Fibroblast of the aortic adventitia (primary cell): ENCODE measurements around the gene KLF2. TPM values are rescaled to one million over a fixed set of nuclear protein-coding genes. Genes with fewer than 3 reads are reported as not detected.

Source experiments
- DNase-seq: peaks from one replicate; pipeline ENCODE4 v3.0.0-alpha.2; 2010; ENCODE audit warnings: low read depth
- H3K4me3 ChIP-seq: 2 replicates; pipeline ENCODE4 v1.5.1; 2011; ENCODE audit warnings: low read depth, mild to moderate bottlenecking, control low read depth, low read length, moderate library complexity
- CTCF ChIP-seq: IDR thresholded peaks from 2 replicates; pipeline ENCODE4 v1.5.1; 2011; ENCODE audit warnings: mild to moderate bottlenecking, low read length, control low read depth, inconsistent platforms; ENCODE audit not compliant: insufficient read depth
- total RNA-seq: library from RNA; depleted of rRNA; stranded (reverse); fragments of >200 nt; gene quantifications from 2 replicates; pipeline ENCODE4 v1.2.3, GENCODE V29; 2012; ENCODE audit warnings: low replicate concordance

KLF2 gene
- total RNA-seq, 1 donor: 2.2 TPM

DNA sequence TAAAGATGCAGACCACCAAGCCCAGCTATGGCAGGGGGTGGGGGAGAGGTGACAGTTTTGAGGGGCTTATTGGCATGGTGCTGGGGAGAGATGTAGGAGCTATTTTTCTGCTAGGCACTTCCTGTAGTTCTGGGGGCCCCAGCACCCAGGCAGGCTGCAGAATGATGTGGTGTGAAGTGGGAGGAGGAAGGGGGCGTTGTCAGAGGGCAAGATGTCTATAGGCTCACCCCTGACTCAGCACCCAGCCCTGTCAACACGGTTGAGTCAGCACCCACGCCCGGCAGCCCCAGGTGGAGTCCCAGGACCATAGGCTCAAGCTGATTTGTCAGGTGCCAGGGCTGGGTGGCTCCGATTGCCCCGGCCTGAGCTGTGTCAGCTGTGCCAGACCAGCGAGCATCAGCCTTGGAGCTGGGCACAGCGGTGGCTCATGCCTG lies 5.8 kb downstream of the KLF2 start:
- H3K4me3 ChIP-seq: no peak overlapping the region
- DNase-seq: peak; percentile 80
- TF ChIP-seq CTCF: no peak

- DNase-seq: peak; percentile 21
Measured at GRCh38 chr19:16330806-16331690, 6.4 kb downstream of the KLF2 start.

GRCh38 chr19:16333001-16333586 lies 8.5 kb downstream of the KLF2 start:
- no peak for DNase-seq

More at GRCh38 chr19:16330806-16331690, 6.4 kb downstream of the KLF2 start:
- TF ChIP-seq CTCF: no peak
- H3K4me3 ChIP-seq: no peak overlapping the region

DNA sequence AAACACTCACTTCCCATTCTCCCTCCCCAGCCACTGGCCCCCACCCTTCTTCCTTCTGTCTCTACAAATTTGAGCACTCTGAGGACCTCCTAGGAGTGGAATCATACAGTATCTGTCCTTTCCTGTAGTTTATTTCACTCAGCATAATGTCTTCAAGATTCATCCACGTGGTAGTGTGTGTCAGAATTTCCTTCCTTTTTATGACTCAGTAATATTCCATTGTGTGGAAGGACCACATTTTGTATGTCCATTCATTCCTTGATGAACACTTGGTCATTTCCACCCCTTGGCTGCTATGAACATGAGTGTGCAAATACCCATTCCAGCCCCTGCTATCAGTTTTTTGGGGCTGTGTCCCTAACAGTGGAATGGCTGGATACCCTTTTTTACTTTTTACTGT lies 9.8 kb downstream of the KLF2 start:
- no peak for TF ChIP-seq CTCF
- DNase-seq: peak; percentile 48
- H3K4me3 ChIP-seq: no peak overlapping the region

More at GRCh38 chr19:16333001-16333586, 8.5 kb downstream of the KLF2 start:
- no peak for TF ChIP-seq CTCF
- no peak overlapping the region for H3K4me3 ChIP-seq

DNA sequence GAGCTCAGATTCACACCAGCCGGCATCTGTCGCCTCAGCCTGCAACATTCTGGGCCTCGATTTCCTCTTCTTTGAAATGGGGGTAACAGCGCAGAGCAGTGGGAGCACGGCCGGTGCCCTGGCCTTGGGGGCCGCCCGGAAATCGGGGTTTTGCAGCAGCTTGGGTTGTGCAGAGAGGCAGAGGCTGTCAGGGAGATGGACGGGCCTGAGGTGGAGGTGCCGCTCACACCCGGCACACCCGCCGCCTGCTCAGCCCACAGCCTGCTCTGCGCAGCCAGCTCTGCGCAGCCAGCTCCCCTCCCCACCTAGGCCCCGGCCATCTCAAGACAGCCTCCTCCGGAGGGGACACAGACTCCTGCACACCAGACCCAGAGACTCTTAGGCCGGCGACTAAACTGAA lies 10.6 kb downstream of the KLF2 start:
- no peak for DNase-seq
- no peak overlapping the region for H3K4me3 ChIP-seq
- TF ChIP-seq CTCF: no peak

DNA sequence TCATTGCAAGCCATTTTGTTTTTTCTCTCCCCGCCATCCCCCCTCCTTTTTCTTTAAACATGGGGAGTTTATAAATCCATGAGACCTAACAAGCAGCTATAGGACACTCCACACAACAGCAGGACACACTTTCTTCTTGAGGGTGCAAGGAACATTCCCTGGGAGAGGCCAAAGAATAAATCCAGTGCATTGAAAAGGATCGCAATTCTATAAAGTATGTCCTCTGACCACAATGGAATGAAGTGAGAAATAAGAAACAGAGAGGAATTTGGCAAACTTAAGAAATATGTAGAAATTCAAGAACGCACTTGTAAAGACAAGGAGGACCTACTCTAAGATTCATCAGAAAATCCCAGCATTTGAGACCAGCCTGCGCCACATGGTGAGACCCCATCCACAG lies 11.9 kb downstream of the KLF2 start:
- H3K4me3 ChIP-seq: no peak overlapping the region
- peak; percentile 52 for DNase-seq
- TF ChIP-seq CTCF: no peak
